HUDEP-2 (cell line): ENCODE results near the gene ACAD10.

Experiments
- DNase-seq, 76 experiments: peaks; one replicate each; lab custom pipeline; 2025; ENCODE audit not compliant: unreplicated experiment in 76 of 76; lab: John Stamatoyannopoulos, UW

ACAD10 gene

GRCh38 chr12:111773801-111774551 lies 88.1 kb downstream of the ACAD10 start:
- no peak for DNase-seq

- DNase-seq, result peak in 63 of 76 experiments; percentile 11 to 67 (median 41)
Measured at GRCh38 chr12:111775205-111776193, 89.6 kb downstream of the ACAD10 start.

GRCh38 chr12:111776836-111777344 lies 91.0 kb downstream of the ACAD10 start:
- DNase-seq, result no peak

GRCh38 chr12:111777345-111778045 lies 91.6 kb downstream of the ACAD10 start:
- no peak for DNase-seq

GRCh38 chr12:111780166-111780565 lies 94.3 kb downstream of the ACAD10 start:
- DNase-seq, result no peak

- DNase-seq, result no peak
Measured at GRCh38 chr12:111780615-111781014, 94.8 kb downstream of the ACAD10 start.

GRCh38 chr12:111781085-111781658 lies 95.3 kb downstream of the ACAD10 start:
- DNase-seq, result no peak

GRCh38 chr12:111783046-111783445 lies 97.2 kb downstream of the ACAD10 start:
- no peak for DNase-seq

DNA sequence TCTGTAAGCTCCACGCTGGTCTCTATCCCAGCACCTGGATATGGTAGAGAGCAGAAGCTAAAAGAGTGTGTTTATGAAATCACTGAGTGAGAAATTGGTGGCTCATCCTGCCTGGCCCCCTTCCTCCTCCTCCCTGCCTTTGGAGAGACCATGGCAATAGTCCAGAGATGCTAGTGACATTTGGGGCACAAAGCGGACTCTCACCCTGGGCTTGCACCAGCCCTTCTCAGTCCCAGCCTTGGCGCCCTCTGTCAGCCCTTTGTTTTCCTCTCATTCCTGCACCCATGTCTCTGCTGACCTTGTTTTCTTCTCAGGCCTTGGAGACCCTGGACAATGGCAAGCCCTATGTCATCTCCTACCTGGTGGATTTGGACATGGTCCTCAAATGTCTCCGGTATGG lies 99.1 kb downstream of the ACAD10 start:
- no peak for DNase-seq

DNA sequence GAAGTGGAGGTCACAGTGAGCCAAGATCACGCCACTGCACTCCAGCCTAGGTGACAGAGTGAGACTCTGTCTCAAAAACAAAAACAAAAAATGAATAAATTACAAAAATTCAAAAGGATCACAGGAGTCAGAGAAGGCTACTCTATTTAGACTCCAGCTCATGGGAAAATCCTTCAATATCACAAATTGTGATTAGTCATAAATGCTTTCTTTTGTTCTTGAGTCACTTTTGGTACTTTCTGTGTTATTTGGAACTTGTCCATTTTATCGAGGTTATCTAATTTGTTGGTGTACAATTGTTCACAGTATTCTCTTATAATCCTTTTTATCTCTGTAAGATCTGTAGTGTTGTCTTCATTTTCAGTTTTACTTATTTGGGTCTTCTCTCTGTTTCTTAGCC lies 99.8 kb downstream of the ACAD10 start:
- no peak for DNase-seq

- DNase-seq, result peak in 37 of 76 experiments; percentile 3 to 60 (median 17)
Measured at GRCh38 chr12:111788178-111788654, 102.4 kb downstream of the ACAD10 start.

- DNase-seq, result no peak
Measured at GRCh38 chr12:111789779-111790178, 103.9 kb downstream of the ACAD10 start.

DNA sequence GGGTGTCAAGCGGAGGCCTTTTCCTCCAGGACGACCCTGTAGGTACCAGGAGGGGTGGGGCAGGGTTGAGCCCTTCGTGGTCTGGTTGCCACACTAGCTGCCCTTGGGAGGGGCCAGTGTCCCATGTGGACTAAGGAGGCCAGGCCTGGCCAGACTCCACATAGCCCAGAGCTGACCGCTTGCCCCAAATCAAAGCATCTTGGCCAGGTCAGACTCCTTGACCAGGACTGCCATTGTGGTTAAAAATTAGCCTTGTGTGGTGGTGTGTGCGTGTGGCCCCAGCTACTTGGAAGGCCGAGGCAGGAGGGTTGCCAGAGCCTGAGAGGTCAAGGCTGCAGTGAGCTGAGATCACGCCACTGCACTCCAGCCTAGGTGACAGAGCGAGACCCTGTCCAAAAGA lies 105.7 kb downstream of the ACAD10 start:
- DNase-seq, result no peak

GRCh38 chr12:111792155-111792855 lies 106.5 kb downstream of the ACAD10 start:
- peak in 63 of 76 experiments; percentile 5 to 70 (median 39) for DNase-seq

- no peak for DNase-seq
Measured at GRCh38 chr12:111792856-111793235, 107.0 kb downstream of the ACAD10 start.

DNA sequence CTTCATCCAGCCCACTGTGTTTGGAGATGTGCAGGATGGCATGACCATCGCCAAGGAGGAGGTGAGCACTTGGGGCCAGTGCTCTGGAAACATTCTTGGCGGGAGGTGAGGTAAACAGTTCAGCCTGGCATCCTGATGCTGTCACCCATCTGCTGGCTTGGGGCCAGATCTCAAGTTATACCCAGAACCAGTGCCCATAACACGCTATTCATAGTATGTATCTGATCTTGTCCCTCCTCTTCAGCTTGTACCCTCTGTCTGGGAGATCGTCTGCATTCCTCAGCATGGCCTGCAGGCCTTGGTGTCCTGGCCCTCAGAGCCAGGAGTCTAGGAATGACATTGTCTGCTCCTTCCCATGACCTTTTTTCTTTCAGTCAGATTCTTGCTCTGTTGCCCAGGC lies 112.3 kb downstream of the ACAD10 start:
- DNase-seq, result no peak

GRCh38 chr12:111799758-111800157 lies 113.9 kb downstream of the ACAD10 start:
- DNase-seq, result no peak

- no peak for DNase-seq
Measured at GRCh38 chr12:111803038-111803626, 117.3 kb downstream of the ACAD10 start.

GRCh38 chr12:111803851-111804250 lies 118.0 kb downstream of the ACAD10 start:
- no peak for DNase-seq
